MG63 (cell line): ENCODE measurements around the gene GALNT8. TPM values are rescaled to one million over a fixed set of nuclear protein-coding genes. Genes with fewer than 3 reads are reported as not detected.
A peak's percentile ranks its signal among the peaks of the same experiment; 100 is the strongest.

Experiments
- DNase-seq: peaks from one replicate; pipeline ENCODE4 v3.0.0-alpha.2; 2020
- H3K27me3 ChIP-seq: fragments of 250-450 bp; sonication (Bioruptor Pico); 2 replicates; pipeline ENCODE4 v1.5.1; 2020; ENCODE audit warnings: mild to moderate bottlenecking, moderate library complexity
- H3K36me3 ChIP-seq: fragments of 250-450 bp; sonication (Bioruptor Pico); 2 replicates; pipeline ENCODE4 v1.5.1; 2020; ENCODE audit warnings: mild to moderate bottlenecking, moderate library complexity
- H3K4me3 ChIP-seq: fragments of 250-450 bp; sonication (Bioruptor Pico); 2 replicates; pipeline ENCODE4 v1.5.1; 2020; ENCODE audit warnings: mild to moderate bottlenecking, moderate library complexity
- H3K9me3 ChIP-seq: fragments of 250-450 bp; sonication (Bioruptor Pico); 2 replicates; pipeline ENCODE4 v1.5.1; 2020; ENCODE audit warnings: mild to moderate bottlenecking, moderate library complexity
- total RNA-seq: library from RNA; depleted of rRNA; stranded (reverse); fragments of >200 nt; shearing (Covaris generic); gene quantifications from 2 replicates; pipeline ENCODE4 v1.2.3, GENCODE V29; 2014; ENCODE audit warnings: low replicate concordance; rRNA removed

Gene GALNT8
- total RNA-seq, 1 experiment from 2014 or later: not detected

GRCh38 chr12:4809013-4809448, 88.8 kb downstream of the GALNT8 start:
- no peaks in the 10 kb centered on the region for H3K9me3 ChIP-seq
- no peak overlapping the region for H3K4me3 ChIP-seq
- no peaks in the 10 kb centered on the region for H3K36me3 ChIP-seq
- peaks cover 43% of the 10 kb centered on the region for H3K27me3 ChIP-seq
- DNase-seq: no peak

DNA sequence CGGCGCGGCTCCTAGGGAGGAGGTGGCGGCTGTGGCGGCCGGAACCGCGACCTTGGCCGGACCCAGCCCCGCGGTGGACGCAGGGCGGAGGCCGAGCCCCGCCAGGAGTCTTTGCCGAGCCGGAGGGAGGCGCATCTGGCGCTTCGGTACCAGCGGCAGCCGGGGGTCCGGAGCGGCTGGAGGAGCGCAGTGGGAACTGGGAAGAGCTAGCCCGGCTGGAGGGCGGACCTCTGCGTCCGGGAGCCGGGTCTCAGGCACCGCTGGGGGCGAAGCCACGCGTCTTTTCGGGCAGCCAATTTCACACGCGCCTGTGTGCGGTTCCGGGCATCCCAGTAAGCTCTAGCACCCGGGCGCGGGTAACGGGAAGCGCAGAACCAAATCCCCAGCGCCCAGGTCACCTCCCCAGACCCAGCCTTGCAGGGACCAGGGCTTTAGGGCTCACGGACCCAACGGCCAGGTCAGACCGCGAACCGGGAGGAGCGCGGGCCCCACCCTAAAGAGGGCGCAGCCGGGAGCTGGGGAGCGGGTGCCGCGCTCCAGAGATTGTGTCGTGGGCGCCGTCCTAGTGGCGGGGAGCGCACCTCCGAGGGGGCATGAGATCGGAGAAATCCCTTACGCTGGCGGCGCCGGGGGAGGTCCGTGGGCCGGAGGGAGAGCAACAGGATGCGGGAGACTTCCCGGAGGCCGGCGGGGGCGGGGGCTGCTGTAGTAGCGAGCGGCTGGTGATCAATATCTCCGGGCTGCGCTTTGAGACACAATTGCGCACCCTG, 89.4 kb downstream of the GALNT8 start:
- DNase-seq: no peak
- no peaks in the 10 kb centered on the region for H3K36me3 ChIP-seq
- no peaks in the 10 kb centered on the region for H3K9me3 ChIP-seq
- H3K4me3 ChIP-seq: peak overlapping the region; percentile 17
- peaks cover 43% of the 10 kb centered on the region for H3K27me3 ChIP-seq

DNA sequence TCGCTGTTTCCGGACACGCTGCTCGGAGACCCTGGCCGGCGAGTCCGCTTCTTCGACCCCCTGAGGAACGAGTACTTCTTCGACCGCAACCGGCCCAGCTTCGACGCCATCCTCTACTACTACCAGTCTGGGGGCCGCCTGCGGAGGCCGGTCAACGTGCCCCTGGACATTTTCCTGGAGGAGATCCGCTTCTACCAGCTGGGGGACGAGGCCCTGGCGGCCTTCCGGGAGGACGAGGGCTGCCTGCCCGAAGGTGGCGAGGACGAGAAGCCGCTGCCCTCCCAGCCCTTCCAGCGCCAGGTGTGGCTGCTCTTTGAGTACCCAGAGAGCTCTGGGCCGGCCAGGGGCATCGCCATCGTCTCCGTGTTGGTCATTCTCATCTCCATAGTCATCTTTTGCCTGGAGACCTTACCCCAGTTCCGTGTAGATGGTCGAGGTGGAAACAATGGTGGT, 90.0 kb downstream of the GALNT8 start:
- H3K27me3 ChIP-seq: peaks cover 43% of the 10 kb centered on the region
- no peak for DNase-seq
- H3K36me3 ChIP-seq: no peaks in the 10 kb centered on the region
- H3K4me3 ChIP-seq: no peak overlapping the region
- no peaks in the 10 kb centered on the region for H3K9me3 ChIP-seq

GRCh38 chr12:4812624-4813327, 92.6 kb downstream of the GALNT8 start:
- Histone ChIP-seq H3K27me3 (peaks cover 36% of the 10 kb centered on the region), H3K36me3 (no peaks in the 10 kb centered on the region)

DNA sequence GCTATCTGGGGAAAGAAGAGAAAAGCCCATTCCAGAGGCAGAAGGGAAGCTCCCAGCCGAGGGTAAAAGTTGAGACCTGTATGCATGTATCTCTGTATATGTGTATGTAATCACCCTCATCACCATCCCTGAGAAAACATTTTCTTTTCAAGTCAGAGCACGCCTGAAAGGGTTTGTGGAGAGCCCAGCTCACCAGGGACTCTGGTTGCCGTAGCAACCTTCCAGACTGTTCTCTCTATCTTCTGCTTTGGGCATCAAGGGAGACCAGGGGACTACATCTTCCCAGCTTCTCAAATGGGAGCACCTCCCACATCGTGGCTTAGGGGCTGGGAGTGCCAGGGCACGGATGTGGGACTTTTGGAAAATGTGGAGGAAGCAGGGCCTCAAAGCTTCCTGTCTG, 93.5 kb downstream of the GALNT8 start:
- DNase-seq: no peak
- no peaks in the 10 kb centered on the region for H3K36me3 ChIP-seq
- no peaks in the 10 kb centered on the region for H3K9me3 ChIP-seq
- no peak overlapping the region for H3K4me3 ChIP-seq
- H3K27me3 ChIP-seq: peaks cover 26% of the 10 kb centered on the region

More at GRCh38 chr12:4812624-4813327, 92.6 kb downstream of the GALNT8 start:
- H3K4me3 ChIP-seq: no peak overlapping the region
- DNase-seq: no peak
- no peaks in the 10 kb centered on the region for H3K9me3 ChIP-seq

DNA sequence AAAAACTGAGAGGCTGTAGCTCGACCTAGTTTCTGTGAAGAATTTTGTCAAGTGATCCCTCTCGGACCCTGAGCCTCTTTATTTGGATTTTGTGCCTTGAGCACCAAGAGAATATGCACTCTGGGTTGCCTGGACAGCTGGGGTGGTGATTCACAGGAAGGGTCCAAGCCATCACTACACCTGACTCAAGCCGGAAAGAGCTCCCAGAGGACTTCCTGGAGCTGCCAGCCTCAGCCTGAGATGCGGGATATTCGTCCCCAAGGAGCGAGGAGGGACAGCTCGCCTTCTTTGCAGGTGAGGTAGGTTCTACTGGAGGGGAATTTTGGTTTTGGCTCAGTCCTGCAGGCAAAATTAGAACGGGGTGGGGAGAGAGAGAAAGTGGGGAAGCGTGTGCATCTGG, 94.3 kb downstream of the GALNT8 start:
- Histone ChIP-seq H3K36me3 (no peaks in the 10 kb centered on the region), H3K4me3 (no peak overlapping the region), H3K27me3 (peaks cover 20% of the 10 kb centered on the region), H3K9me3 (no peaks in the 10 kb centered on the region)
- no peak for DNase-seq

GRCh38 chr12:4816744-4817525, 96.7 kb downstream of the GALNT8 start:
- no peak for DNase-seq
- Histone ChIP-seq H3K36me3 (no peaks in the 10 kb centered on the region), H3K4me3 (no peak overlapping the region), H3K27me3 (peaks cover 5% of the 10 kb centered on the region), H3K9me3 (no peaks in the 10 kb centered on the region)

- H3K36me3 ChIP-seq: no peaks in the 10 kb centered on the region
- H3K4me3 ChIP-seq: no peak overlapping the region
- H3K27me3 ChIP-seq: peaks cover 2% of the 10 kb centered on the region; the same call in 1 of the 2 replicates
- no peak for DNase-seq
- H3K9me3 ChIP-seq: no peaks in the 10 kb centered on the region
These were observed 97.7 kb downstream of the GALNT8 start for GRCh38 chr12:4817880-4818279.

DNA sequence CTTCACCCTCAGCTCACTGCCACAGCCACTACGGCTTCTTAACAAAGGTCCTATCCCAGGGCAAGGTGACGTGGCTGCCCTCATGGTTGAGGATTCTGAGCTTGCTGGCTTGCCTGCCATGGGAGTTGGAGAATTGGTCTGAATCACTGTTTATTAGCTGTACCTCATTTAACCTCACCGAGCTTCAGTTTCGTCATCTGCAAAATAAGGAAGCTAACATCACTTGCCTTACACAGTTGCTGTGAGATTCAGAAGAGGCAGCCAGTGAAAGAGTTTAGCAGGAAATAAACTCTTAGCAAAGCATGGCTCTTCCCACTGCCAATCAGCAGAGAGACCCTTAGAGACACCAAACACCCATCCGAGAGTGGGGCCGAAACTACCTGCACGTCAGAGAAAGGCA, 99.5 kb downstream of the GALNT8 start:
- DNase-seq: no peak
- Histone ChIP-seq H3K36me3 (no peaks in the 10 kb centered on the region), H3K9me3 (no peaks in the 10 kb centered on the region), H3K4me3 (no peak overlapping the region), H3K27me3 (peaks cover 2% of the 10 kb centered on the region; the same call in 1 of the 2 replicates)

DNA sequence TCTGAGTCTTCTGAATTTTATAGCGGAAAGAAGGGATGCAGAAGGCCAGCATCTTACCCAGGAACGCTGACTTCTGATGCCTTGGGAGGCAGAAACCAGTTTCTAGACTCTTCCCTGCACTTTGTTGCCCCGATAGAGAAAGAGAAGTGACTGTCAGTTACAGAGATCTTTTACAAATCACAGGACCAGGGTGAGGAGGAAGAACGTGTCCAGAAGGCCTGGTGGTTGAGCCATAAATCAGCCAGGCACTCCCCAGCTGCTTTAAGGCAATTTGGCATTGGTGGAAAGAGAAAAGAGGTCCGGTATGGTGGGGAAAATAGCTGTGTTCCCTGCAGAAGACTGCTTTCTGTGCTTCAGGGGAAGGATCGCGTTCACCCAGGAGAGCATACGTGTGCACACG, 100.8 kb downstream of the GALNT8 start:
- Histone ChIP-seq H3K9me3 (no peaks in the 10 kb centered on the region), H3K27me3 (peaks cover 2% of the 10 kb centered on the region; the same call in 1 of the 2 replicates), H3K36me3 (no peaks in the 10 kb centered on the region), H3K4me3 (no peak overlapping the region)
- DNase-seq: no peak

Other genes starting within 250 kb of the GALNT8 start
- gene RAD51AP1, start 181.5 kb upstream of the GALNT8 start, total RNA-seq: 33.4 and 44.3 TPM in 2 replicates
- gene DYRK4, start 158.2 kb upstream of the GALNT8 start, total RNA-seq: 14.6 and 56.7 TPM in 2 replicates
- not detected in 2 replicates for gene AKAP3, start 71.3 kb upstream of the GALNT8 start, total RNA-seq
- 39.5 and 150 TPM in 2 replicates for gene NDUFA9, start 71.3 kb upstream of the GALNT8 start, total RNA-seq
- not detected in 2 replicates for gene KCNA1, start 189.5 kb downstream of the GALNT8 start, total RNA-seq